HepG2 (cell line): Measurements from ENCODE around the gene NAPB. TPM values are rescaled to one million over a fixed set of nuclear protein-coding genes. Genes with fewer than 3 reads are reported as not detected.

ENCODE experiments used
- DRAP1 ChIP-seq: IDR thresholded peaks from 2 replicates; pipeline ENCODE4 v1.6.1; 2016; ENCODE audit warnings: missing genetic modification reagents, missing compliant biosample characterization
- FOXA1 ChIP-seq, 2 experiments: fragments of 450-650 bp in 1 of 2; sonication (generic) in 1 of 2; formaldehyde crosslinking in 1 of 2; IDR thresholded peaks; 2 replicates each; pipeline versions ENCODE4 v1.4.0 to v1.6.1; 2016 to 2020; ENCODE audit warnings: missing genetic modification reagents in 1 of 2
- FOXP1 ChIP-seq, 2 experiments: fragments of 450-650 bp in 1 of 2; IDR thresholded peaks; 2 replicates each; pipeline ENCODE4 v1.6.1; 2017 to 2018; ENCODE audit warnings: antibody characterized with exemption in 1 of 2
- HNF1B ChIP-seq: sonication (generic); formaldehyde crosslinking; IDR thresholded peaks from 2 replicates; pipeline ENCODE4 v1.5.1; 2020; ENCODE audit warnings: mild to moderate bottlenecking, moderate library complexity, missing genetic modification reagents
- IRF1 ChIP-seq: sonication (generic); formaldehyde crosslinking; IDR thresholded peaks from 2 replicates; pipeline ENCODE4 v1.4.0; 2020; ENCODE audit warnings: low read depth, mild to moderate bottlenecking, missing genetic modification reagents
- MAX ChIP-seq: IDR thresholded peaks from 2 replicates; pipeline ENCODE4 v1.6.1; 2012; ENCODE audit warnings: inconsistent platforms
- NCOA2 ChIP-seq: sonication (generic); formaldehyde crosslinking; IDR thresholded peaks from 2 replicates; pipeline ENCODE4 v1.8.0; 2022; ENCODE audit warnings: inconsistent platforms
- ONECUT2 ChIP-seq: sonication (generic); formaldehyde crosslinking; IDR thresholded peaks from 2 replicates; pipeline ENCODE4 v1.4.0; 2020; ENCODE audit warnings: missing genetic modification reagents
- POLR2A ChIP-seq, 2 experiments: IDR thresholded peaks; 2 replicates each; pipeline ENCODE4 v1.6.1; 2011; ENCODE audit warnings: low read depth in 2 of 2, low read length in 2 of 2, mild to moderate bottlenecking in 1 of 2, moderate library complexity in 1 of 2; ENCODE audit not compliant: insufficient read depth in 1 of 2
- REST ChIP-seq, 2 experiments: IDR thresholded peaks; 2 replicates each; pipeline ENCODE4 v1.6.1; 2011 to 2012; ENCODE audit warnings: low read length in 2 of 2, borderline replicate concordance in 1 of 2, low read depth in 1 of 2, mild to moderate bottlenecking in 1 of 2, moderate library complexity in 1 of 2
- SAP130 ChIP-seq: IDR thresholded peaks from 2 replicates; pipeline ENCODE4 v1.6.1; 2016; ENCODE audit warnings: low read depth
- SIX1 ChIP-seq: sonication (generic); formaldehyde crosslinking; IDR thresholded peaks from 2 replicates; pipeline ENCODE4 v1.4.0; 2020; ENCODE audit warnings: missing genetic modification reagents, borderline replicate concordance
- SOX13 ChIP-seq, 3 experiments: fragments of 450-650 bp in 1 of 3; sonication (generic) in 1 of 3; formaldehyde crosslinking in 1 of 3; IDR thresholded peaks in 2 of 3; conservative IDR thresholded peaks in 1 of 3; 2 replicates each; pipeline versions ENCODE4 v1.5.0 to v1.6.1; 2016 to 2020; ENCODE audit warnings: antibody characterized with exemption in 1 of 3, mild to moderate bottlenecking in 1 of 3, missing compliant biosample characterization in 1 of 3, missing genetic modification reagents in 1 of 3, moderate library complexity in 1 of 3
- TEF ChIP-seq: sonication (generic); formaldehyde crosslinking; IDR thresholded peaks from 2 replicates; pipeline ENCODE4 v1.5.0; 2020; ENCODE audit warnings: missing genetic modification reagents
- ZNF331 ChIP-seq: sonication (generic); formaldehyde crosslinking; IDR thresholded peaks from 2 replicates; pipeline ENCODE4 v1.4.0; 2020; ENCODE audit warnings: missing genetic modification reagents
- ZNF430 ChIP-seq: sonication (generic); formaldehyde crosslinking; IDR thresholded peaks from 2 replicates; pipeline ENCODE4 v1.9.0; 2021; ENCODE audit warnings: mild to moderate bottlenecking, missing genetic modification reagents
- ZNF552 ChIP-seq: sonication (generic); formaldehyde crosslinking; IDR thresholded peaks from 2 replicates; pipeline ENCODE4 v1.9.0; 2022; ENCODE audit warnings: missing genetic modification reagents, mild to moderate bottlenecking, borderline replicate concordance
- ZNF605 ChIP-seq: sonication (generic); formaldehyde crosslinking; IDR thresholded peaks from 2 replicates; pipeline ENCODE4 v1.8.0; 2022; ENCODE audit warnings: mild to moderate bottlenecking, missing genetic modification reagents
- ZNF691 ChIP-seq: sonication (generic); formaldehyde crosslinking; IDR thresholded peaks from 2 replicates; pipeline ENCODE4 v1.4.0; 2020; ENCODE audit warnings: missing genetic modification reagents, low read depth, mild to moderate bottlenecking, borderline replicate concordance
- polyA plus RNA-seq, 8 experiments: library from polyadenylated mRNA; depleted of rRNA in 3 of 8; stranded (reverse) in 7 of 8; unstranded in 1 of 8; fragments of >200 nt; fragmentation: Illumina TruSeq in 4 of 8; extraction: Trizol in 4 of 8; gene quantifications; 2 replicates each; pipeline versions ENCODE4 v1.2.1 to v1.2.3, GENCODE V29; 2011 to 2016; ENCODE audit warnings: low read depth in 4 of 8, missing spikeins in 1 of 8, mixed read lengths in 1 of 8; ENCODE audit not compliant: insufficient read depth in 1 of 8
- total RNA-seq, 5 experiments: library from RNA; depleted of rRNA; stranded (reverse); fragments of >200 nt; fragmentation: Illumina TruSeq; extraction: Trizol; gene quantifications; 2 replicates each; pipeline ENCODE4 v1.2.3, GENCODE V29; 2016; ENCODE audit warnings: low read depth in 1 of 5

The NAPB gene
- total and polyA plus RNA-seq, 2 of the 13 experiments (the other 11 are each of a cell fraction or from before 2014, with no cell fraction given) = 15.2 to 16.1 TPM

- TF ChIP-seq REST (IDR thresholded peaks at IDR 0.05; ENCODE audit: borderline replicate concordance in 1 of 2, low read depth in 1 of 2, low read length in 2 of 2) (no peak), POLR2A (IDR thresholded peaks at IDR 0.05; ENCODE audit: insufficient read depth in 1 of 2, low read depth in 2 of 2, low read length in 2 of 2) (peak in 1 of 2 experiments; percentile 31; a peak in 1 of 4 replicates), ZNF552 (CRISPR knock-in tag) (no peak), ZNF430 (peak; percentile 63; the same call in 1 of the 2 replicates), DRAP1 (CRISPR knock-in tag) (peak; percentile 65), HNF1B (CRISPR knock-in tag) (peak; percentile 61; the same call in 1 of the 2 replicates), ZNF605 (CRISPR knock-in tag) (peak; percentile 78; the same call in 1 of the 2 replicates), FOXA1 (IDR thresholded peaks at IDR 0.05) (no peak), FOXA1 (CRISPR knock-in tag; IDR thresholded peaks at IDR 0.05) (peak; percentile 81), TEF (CRISPR knock-in tag) (no peak), IRF1 (no peak), SIX1 (CRISPR knock-in tag) (0 out of 2 replicates have a peak, but pooled peaks have one; percentile 5), SAP130 (CRISPR knock-in tag) (peak; percentile 92), FOXP1 (IDR thresholded peaks at IDR 0.05) (no peak), FOXP1 (CRISPR knock-in tag; IDR thresholded peaks at IDR 0.05) (0 out of 2 replicates have a peak, but pooled peaks have one; percentile 18), ZNF331 (CRISPR knock-in tag) (0 out of 2 replicates have a peak, but pooled peaks have one; percentile 4), NCOA2 (0 out of 2 replicates have a peak, but pooled peaks have one; percentile 7), ZNF691 (CRISPR knock-in tag) (0 out of 2 replicates have a peak, but pooled peaks have one; percentile 9), ONECUT2 (CRISPR knock-in tag) (no peak), SOX13 (IDR thresholded peaks at IDR 0.05) (no peak), SOX13 (CRISPR knock-in tag; conservative IDR thresholded peaks at IDR 0.05 in 1 of 2, IDR thresholded peaks at IDR 0.05 in 1 of 2) (peak in 1 of 2 experiments; percentile 47; a peak in 1 of 4 replicates), MAX (peak; percentile 57)
Measured at GRCh38 chr20:23358923-23359593, 62.2 kb downstream of the NAPB start (continued).
